ENCODE results near the gene ARMCX4. TPM values are rescaled to one million over a fixed set of nuclear protein-coding genes. Genes with fewer than 3 reads are reported as not detected.
A peak's percentile ranks its signal among the peaks of the same experiment; 100 is the strongest.

ARMCX4 gene
- total RNA-seq, 1 experiment from 2014 or later = 6.5 TPM

DNA sequence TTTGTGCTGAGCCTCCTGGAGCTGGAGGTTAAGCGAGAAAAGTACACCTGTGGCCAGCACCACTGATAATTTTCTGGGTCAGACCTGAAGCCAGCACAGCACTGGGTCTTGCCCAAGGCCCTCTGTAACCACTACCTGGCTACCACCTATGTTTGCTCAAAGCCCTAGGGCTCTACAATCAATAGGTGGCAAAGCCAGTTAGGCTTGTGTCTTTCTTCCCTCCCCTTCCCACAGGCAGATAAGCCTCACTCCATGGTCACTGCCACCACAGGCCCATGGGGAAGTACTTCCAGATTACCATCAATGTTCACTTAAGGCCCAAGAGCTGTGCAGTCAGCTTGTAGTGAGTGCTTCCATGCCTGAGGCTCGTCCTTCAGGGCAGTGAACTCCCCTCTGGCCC lies 35.2 kb upstream of the ARMCX4 start:
- ChIA-PET CTCF (no interaction called here), POLR2A (ENCODE audit: unreplicated experiment) (no interaction called here)
- Histone ChIP-seq H4K20me1 (ENCODE audit: insufficient read depth) (no peaks in the 10 kb centered on the region), H3K4me2 (no peak overlapping the region), H3K4me3 (no peak overlapping the region), H3K9me2 (ENCODE audit: insufficient read depth) (no peaks in the 10 kb centered on the region), H3K4me1 (replicated peaks; ENCODE audit: insufficient read depth) (no peaks in the 10 kb centered on the region), H3K27me3 (ENCODE audit: insufficient read depth, low read depth) (no peaks in the 10 kb centered on the region), H3F3A (ENCODE audit: insufficient read depth, low read depth) (no peaks in the 10 kb centered on the region), H3K9me3 (ENCODE audit: insufficient read depth, low read depth) (no peaks in the 10 kb centered on the region), H3K27ac (no peak overlapping the region), H3K36me3 (ENCODE audit: low read depth) (no peaks in the 10 kb centered on the region), H2AFZ (no peak overlapping the region), H3K79me2 (ENCODE audit: low read depth) (no peaks in the 10 kb centered on the region)
- no TSS peak for BruUV-seq (replicated peaks)
- no peak for DNase-seq
- intact Hi-C loops (cut with micrococcal nuclease; ENCODE audit: unreplicated experiment) = no loop called here
- no peak for TF ChIP-seq EZH2 (IDR thresholded peaks at IDR 0.05; ENCODE audit: low read depth)
- TF ChIP-seq, protein P1, sequence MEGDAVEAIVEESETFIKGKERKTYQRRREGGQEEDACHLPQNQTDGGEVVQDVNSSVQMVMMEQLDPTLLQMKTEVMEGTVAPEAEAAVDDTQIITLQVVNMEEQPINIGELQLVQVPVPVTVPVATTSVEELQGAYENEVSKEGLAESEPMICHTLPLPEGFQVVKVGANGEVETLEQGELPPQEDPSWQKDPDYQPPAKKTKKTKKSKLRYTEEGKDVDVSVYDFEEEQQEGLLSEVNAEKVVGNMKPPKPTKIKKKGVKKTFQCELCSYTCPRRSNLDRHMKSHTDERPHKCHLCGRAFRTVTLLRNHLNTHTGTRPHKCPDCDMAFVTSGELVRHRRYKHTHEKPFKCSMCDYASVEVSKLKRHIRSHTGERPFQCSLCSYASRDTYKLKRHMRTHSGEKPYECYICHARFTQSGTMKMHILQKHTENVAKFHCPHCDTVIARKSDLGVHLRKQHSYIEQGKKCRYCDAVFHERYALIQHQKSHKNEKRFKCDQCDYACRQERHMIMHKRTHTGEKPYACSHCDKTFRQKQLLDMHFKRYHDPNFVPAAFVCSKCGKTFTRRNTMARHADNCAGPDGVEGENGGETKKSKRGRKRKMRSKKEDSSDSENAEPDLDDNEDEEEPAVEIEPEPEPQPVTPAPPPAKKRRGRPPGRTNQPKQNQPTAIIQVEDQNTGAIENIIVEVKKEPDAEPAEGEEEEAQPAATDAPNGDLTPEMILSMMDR (conservative IDR thresholded peaks at IDR 0.05) = no peak

DNA sequence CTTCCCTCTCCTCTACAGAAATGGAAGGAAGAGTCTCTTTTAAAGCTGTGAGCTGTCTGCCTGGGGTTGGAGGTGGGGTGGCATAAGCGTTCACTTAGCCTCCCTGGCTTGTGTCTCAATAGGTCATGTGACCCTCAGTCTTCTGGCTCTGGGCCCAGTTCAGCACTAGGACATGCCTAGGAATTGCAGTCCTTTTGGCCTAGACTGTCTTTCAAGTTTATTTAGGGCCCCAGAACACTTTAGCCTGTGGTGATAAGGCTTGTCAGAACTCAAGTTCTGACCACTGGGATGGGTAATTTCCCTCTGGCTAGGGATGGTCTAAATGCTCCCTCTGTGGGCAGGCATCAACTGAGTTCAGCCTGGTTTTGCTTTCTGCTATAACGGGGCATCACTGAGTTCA lies 34.3 kb upstream of the ARMCX4 start:
- Histone ChIP-seq H3K27ac (no peak overlapping the region), H3K4me3 (no peak overlapping the region), H3K4me2 (no peak overlapping the region), H3K27me3 (ENCODE audit: insufficient read depth, low read depth) (no peaks in the 10 kb centered on the region), H3K4me1 (replicated peaks; ENCODE audit: insufficient read depth) (no peaks in the 10 kb centered on the region), H3K79me2 (ENCODE audit: low read depth) (no peaks in the 10 kb centered on the region), H3F3A (ENCODE audit: insufficient read depth, low read depth) (no peaks in the 10 kb centered on the region), H3K9me2 (ENCODE audit: insufficient read depth) (no peaks in the 10 kb centered on the region), H4K20me1 (ENCODE audit: insufficient read depth) (no peaks in the 10 kb centered on the region), H3K9me3 (ENCODE audit: insufficient read depth, low read depth) (no peaks in the 10 kb centered on the region), H2AFZ (no peak overlapping the region), H3K36me3 (ENCODE audit: low read depth) (no peaks in the 10 kb centered on the region)
- CTCF ChIA-PET = no interaction called here
- TF ChIP-seq EZH2 (IDR thresholded peaks at IDR 0.05; ENCODE audit: low read depth) = no peak
- TF ChIP-seq, protein P1 (conservative IDR thresholded peaks at IDR 0.05) = no peak
- POLR2A ChIA-PET (ENCODE audit: unreplicated experiment) = no interaction called here
- no TSS peak for BruUV-seq (replicated peaks)
- no peak for DNase-seq
- intact Hi-C loops (cut with micrococcal nuclease; ENCODE audit: unreplicated experiment) = no loop called here

DNA sequence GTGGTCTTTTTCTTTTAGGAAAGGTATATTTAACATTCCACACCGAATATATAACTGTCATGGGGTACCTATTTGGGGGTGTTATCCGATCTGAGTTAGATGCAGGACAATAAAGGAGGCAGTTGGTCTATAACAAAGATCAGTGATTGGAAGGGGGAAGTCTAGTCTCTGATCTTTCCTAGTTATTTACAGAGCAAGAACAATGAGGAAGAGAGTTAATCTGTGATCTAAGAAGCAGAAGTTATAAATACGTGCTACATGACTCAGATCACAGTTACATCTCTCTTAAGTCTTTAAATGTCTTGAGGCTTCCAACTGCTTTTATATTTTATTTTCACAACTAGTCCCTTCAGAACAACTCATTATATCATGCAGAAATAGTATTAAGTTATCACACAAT lies 33.2 kb upstream of the ARMCX4 start:
- Histone ChIP-seq H3K79me2 (ENCODE audit: low read depth) (no peaks in the 10 kb centered on the region), H3F3A (ENCODE audit: insufficient read depth, low read depth) (no peaks in the 10 kb centered on the region), H3K27ac (no peak overlapping the region), H2AFZ (no peak overlapping the region), H3K4me3 (no peak overlapping the region), H3K9me2 (ENCODE audit: insufficient read depth) (no peaks in the 10 kb centered on the region), H3K36me3 (ENCODE audit: low read depth) (no peaks in the 10 kb centered on the region), H3K4me2 (no peak overlapping the region), H3K9me3 (ENCODE audit: insufficient read depth, low read depth) (no peaks in the 10 kb centered on the region), H3K4me1 (replicated peaks; ENCODE audit: insufficient read depth) (no peaks in the 10 kb centered on the region), H3K27me3 (ENCODE audit: insufficient read depth, low read depth) (no peaks in the 10 kb centered on the region), H4K20me1 (ENCODE audit: insufficient read depth) (no peaks in the 10 kb centered on the region)
- ChIA-PET CTCF (no interaction called here), POLR2A (ENCODE audit: unreplicated experiment) (no interaction called here)
- BruUV-seq (replicated peaks) = no TSS peak
- TF ChIP-seq, protein P1 (conservative IDR thresholded peaks at IDR 0.05) = no peak
- TF ChIP-seq EZH2 (IDR thresholded peaks at IDR 0.05; ENCODE audit: low read depth) = no peak
- peak in 1 of 2 experiments; percentile 39 for DNase-seq
- intact Hi-C loops (cut with micrococcal nuclease; ENCODE audit: unreplicated experiment) = no loop called here
